ENCODE measurements around the gene DTX1. TPM values are rescaled to one million over a fixed set of nuclear protein-coding genes. Genes with fewer than 3 reads are reported as not detected.
"Not testable (repeated sequence)": the region's sequence is repeated elsewhere in the genome, so short reads cannot be mapped to it uniquely, and the experiment has no call there.

DTX1 gene
- total and polyA plus RNA-seq, 5 experiments from 2014 or later = 0.09 to 4.1 (median 1.5) TPM

GRCh38 chr12:113133036-113133435 is 76.5 kb downstream of the DTX1 start:
- no peaks in the 10 kb centered on the region for H3K9me3 Mint-ChIP-seq
- POLR2A ChIA-PET = no interaction called here
- H3K4me1 Mint-ChIP-seq = peaks cover 12 to 39% (median 21%) of the 10 kb centered on the region in 4 donors
- H3K4me3 Mint-ChIP-seq = no peak overlapping the region
- no peaks in the 10 kb centered on the region for H3K36me3 Mint-ChIP-seq
- ATAC-seq (no peak), DNase-seq (no peak)
- peaks cover 0 to 9% (median 0%) of the 10 kb centered on the region in 5 donors for H3K27me3 Mint-ChIP-seq
- H3K27ac Mint-ChIP-seq = peak overlapping the region in 1 of 10 donors; percentile 63

DNA sequence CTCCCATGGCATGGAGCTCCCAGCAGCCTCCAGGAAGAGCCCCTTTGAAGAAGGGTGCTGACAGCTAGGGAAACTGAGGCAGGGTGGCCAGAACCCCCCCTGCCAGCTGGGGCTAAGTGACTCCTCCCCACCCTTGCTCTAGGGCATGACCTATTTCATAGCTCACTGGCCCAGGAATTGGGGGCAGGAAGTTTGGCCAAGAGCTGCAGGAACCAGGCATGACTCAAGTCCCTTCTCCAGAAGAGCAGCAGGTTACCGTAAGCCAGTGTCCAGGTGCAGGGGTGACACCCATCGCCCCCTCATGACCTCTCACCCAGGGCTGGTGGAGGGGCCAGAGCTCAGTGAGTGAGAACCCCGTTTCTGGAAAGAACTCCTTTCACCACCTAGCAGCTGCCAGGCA is 77.1 kb downstream of the DTX1 start:
- POLR2A ChIA-PET = interaction anchor here (1.4 kb wide), 1 partner anchor 10 kb away, joined by 3 read pairs; no protein-coding TSS in a partner anchor
- H3K9me3 Mint-ChIP-seq = no peaks in the 10 kb centered on the region
- H3K4me3 Mint-ChIP-seq = no peak overlapping the region
- H3K27ac Mint-ChIP-seq = no peak overlapping the region
- peaks cover 12 to 38% (median 21%) of the 10 kb centered on the region in 4 donors for H3K4me1 Mint-ChIP-seq
- peaks cover 0 to 9% (median 0%) of the 10 kb centered on the region in 5 donors for H3K27me3 Mint-ChIP-seq
- DNase-seq = no peak
- H3K36me3 Mint-ChIP-seq = no peaks in the 10 kb centered on the region
- no peak for ATAC-seq

GRCh38 chr12:113134071-113134470 is 77.5 kb downstream of the DTX1 start:
- POLR2A ChIA-PET = interaction anchor here (1.4 kb wide), 1 partner anchor 11 kb away, joined by 3 read pairs; no protein-coding TSS in a partner anchor
- Mint-ChIP-seq H3K27me3 (peaks cover 0 to 9% (median 0%) of the 10 kb centered on the region in 5 donors), H3K4me1 (peaks cover 12 to 35% (median 21%) of the 10 kb centered on the region in 4 donors), H3K9me3 (no peaks in the 10 kb centered on the region), H3K27ac (peak overlapping the region in 1 of 10 donors; percentile 29), H3K4me3 (no peak overlapping the region), H3K36me3 (no peaks in the 10 kb centered on the region)
- ATAC-seq (no peak), DNase-seq (no peak)

GRCh38 chr12:113134521-113134951 is 78.0 kb downstream of the DTX1 start:
- Mint-ChIP-seq H3K9me3 (no peaks in the 10 kb centered on the region), H3K27ac (peak overlapping the region in 1 of 10 donors; percentile 16), H3K4me3 (peak overlapping the region in 9 of 10 donors; percentile 18 to 89 (median 54)), H3K4me1 (peaks cover 12 to 30% (median 19%) of the 10 kb centered on the region in 4 donors), H3K36me3 (no peaks in the 10 kb centered on the region), H3K27me3 (peaks cover 0 to 9% (median 0%) of the 10 kb centered on the region in 5 donors)
- ATAC-seq (no peak), DNase-seq (no peak)
- POLR2A ChIA-PET = interaction anchor here (1.4 kb wide), 1 partner anchor 11 kb away, joined by 3 read pairs; no protein-coding TSS in a partner anchor

DNA sequence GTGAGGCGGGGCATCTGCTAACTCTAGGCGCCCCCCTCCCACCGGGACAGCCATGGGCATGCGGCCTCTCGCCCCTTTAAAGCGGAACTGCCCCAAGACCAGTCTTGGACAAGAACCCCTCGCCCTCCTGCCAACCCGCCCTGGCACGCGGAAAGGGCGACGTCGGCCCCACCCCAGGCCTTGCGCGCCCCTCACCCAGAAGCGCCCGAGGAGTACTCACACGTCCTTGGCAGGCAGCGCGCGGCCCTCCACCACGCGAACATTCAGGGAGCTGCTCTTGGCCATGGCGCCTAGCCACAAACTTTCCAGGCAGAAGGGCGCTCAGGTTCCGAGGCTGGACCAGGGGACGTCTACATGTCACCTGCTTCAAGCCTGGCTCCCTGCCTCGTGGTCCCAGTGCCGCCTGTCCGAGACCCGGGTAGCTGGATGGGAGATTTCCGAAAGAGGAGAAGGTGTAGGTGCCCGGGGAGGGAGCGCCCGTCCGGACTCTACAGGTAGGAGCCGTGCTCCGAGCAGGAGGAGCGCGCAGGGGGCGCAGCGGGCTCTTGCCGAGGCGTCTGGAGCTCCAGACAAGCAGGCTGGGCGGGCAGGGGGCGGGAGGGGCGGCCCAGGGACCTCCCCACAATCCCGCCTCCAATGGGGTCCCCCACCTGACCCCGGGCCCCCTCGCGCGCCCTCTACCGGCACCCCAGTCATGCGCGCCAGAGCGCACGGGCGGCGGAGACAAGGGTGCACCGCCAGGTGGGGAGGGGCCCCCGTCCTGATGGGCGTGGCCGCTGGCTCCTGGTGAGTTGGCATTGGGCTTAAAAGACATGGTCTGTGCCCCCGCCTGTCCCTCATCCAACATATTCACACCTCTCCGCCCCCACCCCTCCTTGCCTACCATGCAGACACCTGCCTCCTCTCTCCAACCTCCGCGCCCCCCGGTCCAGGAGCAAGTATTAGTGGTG is 78.9 kb downstream of the DTX1 start, which contains the start of gene RASAL1:
Gene RASAL1 (minus strand): TSS at position 584 of the 950 bp plus-strand sequence. CDS start 299 bp downstream, at position 285.
- peaks cover 12 to 24% (median 17%) of the 10 kb centered on the region in 4 donors for H3K4me1 Mint-ChIP-seq
- peak; percentile 88 to 92 for ATAC-seq
- peaks cover 0 to 9% (median 0%) of the 10 kb centered on the region in 5 donors for H3K27me3 Mint-ChIP-seq
- DNase-seq = peak; percentile 50 to 81 (median 72)
- peak within 1 kb of the TSS in 9 of 10 donors; percentile 25 to 94 (median 90) for H3K27ac Mint-ChIP-seq
- no peaks in the 10 kb centered on the region for H3K36me3 Mint-ChIP-seq
- POLR2A ChIA-PET = interaction anchor here (1.4 kb wide), 1 partner anchor 12 kb away, joined by 3 read pairs; no protein-coding TSS in a partner anchor
- H3K9me3 Mint-ChIP-seq = no peaks in the 10 kb centered on the region
- peak within 1 kb of the TSS; percentile 70 to 89 (median 81) for H3K4me3 Mint-ChIP-seq

DNA sequence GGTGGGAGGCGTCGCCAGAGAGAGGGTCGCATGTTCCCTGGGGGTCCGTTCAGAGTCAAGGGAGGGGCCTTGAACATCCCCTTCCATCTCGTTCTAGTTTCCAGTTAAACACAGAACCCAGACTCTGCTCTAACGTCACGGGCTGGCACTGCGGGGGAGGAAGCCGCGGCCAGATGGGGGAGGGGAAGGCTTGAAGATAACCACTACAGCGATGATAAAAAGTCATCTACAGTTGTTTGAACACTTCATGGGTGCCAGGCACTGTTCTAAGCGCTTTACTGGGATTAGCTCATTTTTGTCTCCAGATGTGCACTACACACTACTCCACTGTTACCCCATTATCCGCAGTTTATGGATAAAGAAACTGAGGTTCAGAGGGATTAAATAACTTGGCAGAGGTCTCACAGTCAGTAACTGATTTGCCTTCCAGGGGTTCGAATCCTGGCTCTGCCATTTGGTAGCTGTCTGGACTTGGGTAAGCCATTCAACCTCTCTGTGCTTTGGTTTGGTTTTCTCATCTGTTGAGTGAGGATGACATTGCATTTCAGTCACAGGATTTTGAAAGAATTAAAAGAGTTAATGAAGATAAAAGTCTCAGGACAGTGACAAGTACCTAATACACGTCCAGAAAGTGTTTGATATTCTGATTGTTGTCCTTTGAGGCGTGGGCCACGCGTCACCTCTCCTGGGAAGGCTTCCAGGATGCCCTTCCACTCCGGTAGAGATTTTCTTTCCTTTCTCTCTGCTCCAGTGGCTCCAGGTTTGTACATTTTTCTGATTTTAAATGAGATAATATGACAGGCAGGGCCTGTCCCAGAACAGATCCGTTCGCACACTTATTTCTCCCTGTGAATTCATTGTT is 79.8 kb downstream of the DTX1 start:
- peak overlapping the region; percentile 70 to 89 (median 81) for H3K4me3 Mint-ChIP-seq
- peak; percentile 68 to 81 for ATAC-seq
- H3K27ac Mint-ChIP-seq = peak overlapping the region in 9 of 10 donors; percentile 25 to 94 (median 90)
- DNase-seq = peak; percentile 24 to 80 (median 60)
- no peaks in the 10 kb centered on the region for H3K9me3 Mint-ChIP-seq
- no peaks in the 10 kb centered on the region for H3K36me3 Mint-ChIP-seq
- peaks cover 0 to 9% (median 0%) of the 10 kb centered on the region in 5 donors for H3K27me3 Mint-ChIP-seq
- H3K4me1 Mint-ChIP-seq = peaks cover 11 to 20% (median 17%) of the 10 kb centered on the region in 4 donors
- POLR2A ChIA-PET = no interaction called here

DNA sequence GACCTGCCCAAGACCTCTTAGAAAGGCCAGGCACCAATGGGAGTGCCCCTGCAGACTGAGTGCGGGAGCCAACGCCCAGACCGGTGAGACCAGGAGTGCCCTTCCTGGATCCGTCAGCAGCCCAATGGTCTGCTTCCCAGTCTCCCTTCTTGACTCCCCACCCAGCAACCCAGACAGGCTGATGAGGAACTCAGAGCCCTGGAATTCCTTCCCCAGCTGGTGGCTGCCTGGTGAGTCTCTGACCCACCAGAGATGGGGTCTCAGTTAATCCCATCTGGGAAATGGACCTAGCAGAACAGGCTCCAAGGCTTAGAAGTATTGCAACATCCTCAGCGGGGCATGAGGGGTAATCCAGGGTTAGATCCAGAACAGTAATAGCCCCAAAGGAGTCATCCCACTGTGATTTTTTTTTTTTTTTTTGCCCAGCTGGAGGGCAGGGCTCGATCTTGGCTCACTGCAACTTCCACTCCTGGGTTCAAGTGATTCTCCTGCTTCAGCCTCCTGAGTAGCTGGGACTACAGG is 80.5 kb downstream of the DTX1 start:
- peak overlapping the region in 2 of 10 donors; percentile 6 to 28 for H3K27ac Mint-ChIP-seq
- peaks cover 0 to 9% (median 0%) of the 10 kb centered on the region in 5 donors for H3K27me3 Mint-ChIP-seq
- DNase-seq = no peak
- H3K4me1 Mint-ChIP-seq = peaks cover 11 to 21% (median 17%) of the 10 kb centered on the region in 4 donors
- POLR2A ChIA-PET = no interaction called here
- peak overlapping the region in 5 of 10 donors; percentile 24 to 86 (median 46) for H3K4me3 Mint-ChIP-seq
- H3K9me3 Mint-ChIP-seq = no peaks in the 10 kb centered on the region
- no peak for ATAC-seq
- H3K36me3 Mint-ChIP-seq = no peaks in the 10 kb centered on the region

DNA sequence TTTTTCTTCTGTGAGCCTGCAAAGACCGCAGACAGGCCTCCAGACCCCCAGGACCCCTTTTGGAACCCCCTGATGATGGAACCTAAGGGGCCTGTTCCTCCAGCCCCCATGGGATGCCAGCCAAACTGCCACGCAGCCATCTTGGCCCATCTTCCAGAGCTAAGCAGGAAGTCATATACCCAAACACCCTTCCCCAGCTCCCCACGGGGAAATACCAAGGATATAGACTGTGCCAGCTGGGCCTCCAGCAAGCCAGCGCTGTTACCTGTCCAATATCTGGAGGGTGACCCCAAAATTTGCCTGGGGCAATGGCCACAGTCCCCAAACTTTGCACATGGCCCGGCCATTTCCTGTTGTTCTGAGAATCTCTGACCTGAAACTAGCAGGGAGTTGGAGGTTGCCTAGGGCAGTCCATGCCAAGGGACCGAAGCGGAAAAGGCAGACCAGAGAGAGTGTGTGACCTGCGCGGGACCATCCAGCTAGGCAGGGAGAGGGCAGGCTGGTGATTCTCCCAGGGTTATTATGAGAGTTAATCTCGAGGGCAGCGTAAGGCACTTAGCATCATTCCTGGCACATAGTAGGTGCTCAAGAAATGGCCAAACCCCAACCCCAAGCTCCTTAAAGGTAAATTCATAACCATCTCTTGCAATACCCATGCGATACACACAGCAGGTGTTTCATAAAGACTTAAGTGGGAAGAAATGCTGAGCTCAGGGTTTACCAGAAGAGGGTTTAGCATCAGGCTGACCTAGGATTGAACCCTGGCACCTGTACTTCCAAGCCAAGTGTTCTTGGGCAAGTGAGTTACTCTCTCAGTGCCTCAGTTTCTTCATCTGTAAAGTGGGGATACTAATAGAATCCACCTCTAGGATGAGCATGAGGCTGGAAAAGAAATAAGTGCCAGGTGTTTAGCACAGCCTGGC is 81.6 kb downstream of the DTX1 start:
- no peaks in the 10 kb centered on the region for H3K36me3 Mint-ChIP-seq
- H3K27ac Mint-ChIP-seq = no peak overlapping the region
- ATAC-seq = no peak
- H3K4me3 Mint-ChIP-seq = no peak overlapping the region
- H3K27me3 Mint-ChIP-seq = peaks cover 0 to 9% (median 0%) of the 10 kb centered on the region in 5 donors
- H3K4me1 Mint-ChIP-seq = peaks cover 11 to 30% (median 17%) of the 10 kb centered on the region in 4 donors
- no peak for DNase-seq
- POLR2A ChIA-PET = no interaction called here
- no peaks in the 10 kb centered on the region for H3K9me3 Mint-ChIP-seq

- Mint-ChIP-seq H3K27me3 (peaks cover 0 to 9% (median 0%) of the 10 kb centered on the region in 5 donors), H3K4me3 (no peak overlapping the region), H3K9me3 (no peaks in the 10 kb centered on the region), H3K4me1 (peaks cover 11 to 33% (median 17%) of the 10 kb centered on the region in 4 donors), H3K27ac (no peak overlapping the region), H3K36me3 (no peaks in the 10 kb centered on the region)
- ATAC-seq = no peak
- DNase-seq = no peak
- POLR2A ChIA-PET = no interaction called here
Observed at GRCh38 chr12:113138826-113139225, 82.3 kb downstream of the DTX1 start.

DNA sequence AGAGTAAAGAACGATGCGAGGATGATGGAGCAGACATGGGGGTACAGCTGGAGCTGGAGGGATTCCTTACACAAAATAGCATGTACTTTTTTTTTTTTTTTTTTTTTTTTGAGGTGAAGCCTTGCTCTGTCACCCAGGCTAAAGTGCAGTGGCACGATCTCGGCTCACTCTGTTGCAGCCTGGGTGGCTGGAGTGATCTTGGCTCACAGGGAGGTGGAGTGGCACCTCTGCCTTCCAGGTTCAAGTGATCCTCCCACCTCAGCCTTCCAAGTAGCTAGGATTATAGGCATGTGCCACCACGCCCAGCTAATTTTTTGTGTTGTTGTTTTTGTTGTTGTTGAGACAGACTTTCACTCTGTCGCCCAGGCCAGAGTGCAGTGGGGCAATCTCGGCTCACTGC is 84.2 kb downstream of the DTX1 start:
- POLR2A ChIA-PET = no interaction called here
- no peak for ATAC-seq
- Mint-ChIP-seq H3K27ac (no peak overlapping the region), H3K9me3 (no peaks in the 10 kb centered on the region), H3K4me3 (no peak overlapping the region), H3K36me3 (no peaks in the 10 kb centered on the region), H3K4me1 (peaks cover 8 to 29% (median 11%) of the 10 kb centered on the region in 4 donors), H3K27me3 (peaks cover 0 to 9% (median 0%) of the 10 kb centered on the region in 5 donors)
- peak in 1 of 10 donors; percentile 21 for DNase-seq

GRCh38 chr12:113141716-113142115 is 85.2 kb downstream of the DTX1 start:
- H3K4me3 Mint-ChIP-seq, POLR2A ChIA-PET, H3K36me3 Mint-ChIP-seq, H3K27me3 Mint-ChIP-seq, DNase-seq, H3K27ac Mint-ChIP-seq, ATAC-seq, H3K9me3 Mint-ChIP-seq: not testable (repeated sequence)
- H3K4me1 Mint-ChIP-seq = peaks cover 0 to 19% (median 2%) of the 10 kb centered on the region in 4 donors

Measured in naive thymus-derived CD8-positive, alpha-beta T cell (primary cell).